HL-60/S4 treated with phorbol 12-myristate 13-acetate at 8.2 ng/mL for 4 days and 3 days (cell line): ENCODE measurements around the gene MRPL52.
"Not testable (repeated sequence)": the region's sequence is repeated elsewhere in the genome, so short reads cannot be mapped to it uniquely, and the experiment has no call there.

Source experiments
- in situ Hi-C: fragments of 300-500 bp; cut with MboI; formaldehyde crosslinking; loops from 2 replicates; pipeline ENCODE4 v1.15.0; 2022; ENCODE audit warnings: low sequenced_read_pairs

The MRPL52 gene

GRCh38 chr14:22808388-22809209 lies 21.1 kb upstream of the MRPL52 start:
- in situ Hi-C loops: no loop called here

GRCh38 chr14:22811722-22812121 lies 18.0 kb upstream of the MRPL52 start:
- in situ Hi-C loops: no loop called here

GRCh38 chr14:22812744-22813143 lies 16.9 kb upstream of the MRPL52 start:
- in situ Hi-C loops: no loop called here

GRCh38 chr14:22813145-22813544 lies 16.5 kb upstream of the MRPL52 start:
- in situ Hi-C loops: no loop called here

- in situ Hi-C loops: no loop called here
Measured at GRCh38 chr14:22814373-22814772, 15.3 kb upstream of the MRPL52 start.

GRCh38 chr14:22814941-22815713 lies 14.6 kb upstream of the MRPL52 start, which contains the start of gene SLC7A7:
TSS of gene SLC7A7 (minus strand) at chr14:22815435. CDS start at chr14:22813398, 2,037 bp downstream.
- in situ Hi-C loops: no loop called here

- in situ Hi-C loops: no loop called here
Measured at GRCh38 chr14:22819151-22819988, 10.3 kb upstream of the MRPL52 start.

GRCh38 chr14:22820731-22821130 lies 9.0 kb upstream of the MRPL52 start:
- in situ Hi-C loops: no loop called here

GRCh38 chr14:22821193-22822015 lies 8.3 kb upstream of the MRPL52 start:
- in situ Hi-C loops: no loop called here

GRCh38 chr14:22822016-22822570 lies 7.6 kb upstream of the MRPL52 start:
- in situ Hi-C loops: no loop called here

GRCh38 chr14:22822571-22823098 lies 7.1 kb upstream of the MRPL52 start:
- in situ Hi-C loops: no loop called here

- in situ Hi-C loops: no loop called here
Measured at GRCh38 chr14:22824711-22825359, 4.9 kb upstream of the MRPL52 start.

- in situ Hi-C loops: not testable (repeated sequence)
Measured at GRCh38 chr14:22829076-22829660, 519 bp upstream of the MRPL52 start.

- in situ Hi-C loops: no loop called here
Measured at GRCh38 chr14:22830443-22831010, 840 bp downstream of the MRPL52 start.

- in situ Hi-C loops: no loop called here
Measured at GRCh38 chr14:22835505-22835904, 5.8 kb downstream of the MRPL52 start.

- in situ Hi-C loops: no loop called here
Measured at GRCh38 chr14:22836301-22837113, 6.8 kb downstream of the MRPL52 start, which contains the start of gene MMP14. TSS of gene MMP14 (plus strand) at chr14:22836585. CDS start at chr14:22836818, 233 bp downstream.

GRCh38 chr14:22837114-22837749 lies 7.5 kb downstream of the MRPL52 start:
- in situ Hi-C loops: no loop called here
